Panc1 (cell line): Measurements from ENCODE around the gene CRKL. TPM values are rescaled to one million over a fixed set of nuclear protein-coding genes. Genes with fewer than 3 reads are reported as not detected.

Experiments
- ATAC-seq: fragments of 200-7000 bp; cut with Tn5 transposase; 2 replicates; pipeline ENCODE4 v1.9.1; 2020; ENCODE audit warnings: mild to moderate bottlenecking, moderate library complexity
- BruUV-seq: library from RNA; stranded (reverse); fragments of 400-500 nt; replicated peaks from 2 replicates; lab custom pipeline; 2021; lab: Mats Ljungman, UMichigan
- CTCF ChIA-PET: fragments of 300-600 bp; sonication (Branson Sonifier 250); formaldehyde crosslinking; loops from one replicate; lab custom pipeline; 2022; ENCODE audit warnings: antibody characterized with exemption; lab: Charles Lee
- POLR2A ChIA-PET: fragments of 300-600 bp; sonication (Branson Sonifier 250); formaldehyde crosslinking; loops from one replicate; lab custom pipeline; 2022; ENCODE audit warnings: antibody characterized with exemption; lab: Charles Lee
- DNase-seq: peaks from one replicate; pipeline ENCODE4 v3.0.0-alpha.2; 2010; ENCODE audit warnings: low read depth, low spot score
- H3K27ac ChIP-seq: 2 replicates; pipeline ENCODE4 v1.5.1; 2011; ENCODE audit warnings: mild to moderate bottlenecking, low read length, inconsistent platforms
- H3K27me3 ChIP-seq: fragments of 200-500 bp; sonication (Bioruptor generic); 2 replicates; pipeline ENCODE4 v1.6.0; 2014; ENCODE audit warnings: low read length, inconsistent platforms; ENCODE audit not compliant: control insufficient read depth, insufficient read depth
- H3K36me3 ChIP-seq: fragments of 200-500 bp; sonication (Bioruptor generic); 2 replicates; pipeline ENCODE4 v1.5.1; 2014; ENCODE audit warnings: inconsistent platforms, mild to moderate bottlenecking, low read length, moderate library complexity; ENCODE audit not compliant: control insufficient read depth, insufficient read depth
- H3K4me1 ChIP-seq: 2 replicates; pipeline ENCODE4 v1.5.1; 2011; ENCODE audit warnings: inconsistent platforms, mild to moderate bottlenecking, low read length, moderate library complexity; ENCODE audit not compliant: control insufficient read depth, insufficient read depth
- H3K4me3 ChIP-seq, 2 experiments: 2 replicates each; pipeline ENCODE4 v1.5.1; 2011 to 2012; ENCODE audit warnings: low read depth in 2 of 2, low read length in 2 of 2, mild to moderate bottlenecking in 2 of 2, inconsistent platforms in 1 of 2, moderate library complexity in 1 of 2
- H3K9me3 ChIP-seq: fragments of 200-500 bp; sonication (Bioruptor generic); 2 replicates; pipeline ENCODE4 v1.5.1; 2014; ENCODE audit warnings: low read depth, mild to moderate bottlenecking, inconsistent platforms, low read length, moderate library complexity; ENCODE audit not compliant: control insufficient read depth, insufficient read depth
- POLR2AphosphoS5 ChIP-seq: IDR thresholded peaks from 2 replicates; pipeline ENCODE4 v1.6.1; 2012; ENCODE audit warnings: mild to moderate bottlenecking, low read depth, low read length, moderate library complexity
- SIN3A ChIP-seq: IDR thresholded peaks from 2 replicates; pipeline ENCODE4 v1.6.1; 2012; ENCODE audit warnings: low read depth, mild to moderate bottlenecking, low read length, moderate library complexity, borderline replicate concordance; ENCODE audit not compliant: insufficient read depth
- TCF7L2 ChIP-seq: IDR thresholded peaks from 2 replicates; pipeline ENCODE4 v1.6.1; 2011; ENCODE audit warnings: mild to moderate bottlenecking, low read depth, low read length, inconsistent platforms
- in situ Hi-C: cut with HindIII; loops from 2 replicates; pipeline ENCODE4 v1.10.0; 2016; ENCODE audit warnings: low sequenced_read_pairs, low pct_unique_long_range_greater_than_20kb
- intact Hi-C: fragments of 100-400 bp; cut with micrococcal nuclease; formaldehyde crosslinking; loops from one replicate; pipeline ENCODE4 v1.10.0; 2022; ENCODE audit not compliant: unreplicated experiment
- total RNA-seq: library from RNA; stranded (reverse); gene quantifications from one replicate; pipeline ENCODE4 v1.2.1, GENCODE V29; 2021; ENCODE audit not compliant: unreplicated experiment
- TF ChIP-seq, protein P1 (sequence below), 2 experiments: IDR thresholded peaks; 2 replicates each; pipeline ENCODE4 v1.6.1; 2011 to 2012; ENCODE audit warnings: low read depth in 2 of 2, control low read depth in 1 of 2, low read length in 1 of 2, mild to moderate bottlenecking in 1 of 2, moderate library complexity in 1 of 2; ENCODE audit not compliant: insufficient read depth in 1 of 2
- TF ChIP-seq, protein P2 (sequence below): fragments of 450-650 bp; IDR thresholded peaks from 2 replicates; pipeline ENCODE4 v1.5.1; 2017; ENCODE audit warnings: mild to moderate bottlenecking

CRKL gene
- total RNA-seq, 1 experiment from 2014 or later = 59.4 TPM

DNA sequence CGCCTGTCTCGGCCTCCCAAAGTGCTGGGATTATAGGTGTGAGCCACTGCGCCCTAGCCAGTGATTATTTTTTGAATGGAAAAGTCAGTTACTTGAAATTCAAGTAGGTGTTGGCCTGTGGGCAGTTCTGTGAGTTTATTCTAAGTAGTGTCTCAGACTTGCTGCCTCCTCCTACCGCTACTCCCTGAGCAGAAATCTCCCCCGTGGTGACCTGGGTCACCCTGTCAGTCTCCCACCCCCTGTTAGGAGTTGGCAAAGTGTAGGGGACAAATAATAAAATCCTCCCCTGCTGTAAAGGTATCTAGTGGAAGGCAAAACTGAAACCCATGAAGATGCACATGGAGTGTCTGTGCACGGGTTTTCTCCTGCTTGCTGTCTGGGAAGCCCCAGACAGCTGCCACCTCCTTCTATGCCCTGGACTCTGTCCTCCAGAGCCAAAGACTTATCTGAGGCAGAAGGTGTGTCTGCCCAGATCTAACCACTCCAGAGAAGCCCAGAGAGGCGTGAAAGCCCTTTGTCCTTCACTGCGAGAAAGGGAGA lies 32.1 kb upstream of the CRKL start:
- in situ Hi-C loops = no loop called here

DNA sequence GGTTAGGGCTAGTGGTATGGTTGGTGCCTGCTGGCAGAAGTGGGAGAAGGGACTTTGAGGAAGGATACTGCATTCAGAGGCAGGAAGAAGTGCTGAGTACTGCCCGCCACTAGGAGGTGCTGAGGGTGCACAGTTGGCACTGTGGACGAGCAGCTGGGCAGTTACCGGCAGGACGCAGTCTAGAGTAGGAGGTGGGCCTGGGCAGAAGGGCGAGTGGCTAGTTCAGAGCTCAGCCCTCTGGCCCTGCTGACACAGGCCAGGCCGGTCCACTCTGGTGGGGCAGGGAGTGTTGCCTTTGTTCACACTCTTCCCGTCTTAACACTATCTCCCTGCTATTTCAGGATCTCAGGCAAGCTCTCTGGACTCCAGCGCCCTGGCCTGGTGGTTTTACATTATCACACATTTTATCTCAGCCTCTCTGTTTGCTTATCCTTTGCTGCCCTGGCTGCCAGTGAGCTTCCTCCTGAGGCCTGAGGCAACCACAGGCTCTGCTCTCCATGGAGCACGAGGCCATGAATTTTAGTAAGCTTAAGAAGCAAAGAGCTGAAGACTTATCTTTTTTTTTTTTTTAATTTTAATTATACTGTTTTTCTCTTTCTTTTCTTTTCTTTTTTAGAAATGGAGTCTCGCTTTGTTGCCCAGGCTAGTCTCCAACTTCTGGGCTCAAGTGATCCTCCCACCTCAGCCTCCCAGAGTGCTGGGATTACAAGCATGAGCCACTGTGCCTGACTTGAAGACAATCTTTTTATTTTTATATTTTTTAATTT lies 31.5 kb upstream of the CRKL start:
- DNase-seq (peak; percentile 72), ATAC-seq (peak; percentile 100)
- no peaks in the 10 kb centered on the region; the same call in 1 of the 2 replicates for H3K36me3 ChIP-seq
- intact Hi-C loops = loop anchor here (10.0 kb wide), 1 partner anchor 59 kb away; no protein-coding TSS in a partner anchor
- ChIA-PET CTCF (interaction anchor here (0.5 to 1.3 kb wide), 12 partner anchors 8 to 181 kb away, joined by 3 to 7 read pairs (median 4); no protein-coding TSS in a partner anchor), POLR2A (interaction anchor here (1.0 kb wide), 1 partner anchor 26 kb away, joined by 3 read pairs; no protein-coding TSS in a partner anchor)
- no TSS peak for BruUV-seq
- H3K9me3 ChIP-seq = no peaks in the 10 kb centered on the region
- no peaks in the 10 kb centered on the region for H3K27me3 ChIP-seq
- in situ Hi-C loops = no loop called here
- H3K4me1 ChIP-seq = peaks cover 6% of the 10 kb centered on the region
- TF ChIP-seq, protein P1, sequence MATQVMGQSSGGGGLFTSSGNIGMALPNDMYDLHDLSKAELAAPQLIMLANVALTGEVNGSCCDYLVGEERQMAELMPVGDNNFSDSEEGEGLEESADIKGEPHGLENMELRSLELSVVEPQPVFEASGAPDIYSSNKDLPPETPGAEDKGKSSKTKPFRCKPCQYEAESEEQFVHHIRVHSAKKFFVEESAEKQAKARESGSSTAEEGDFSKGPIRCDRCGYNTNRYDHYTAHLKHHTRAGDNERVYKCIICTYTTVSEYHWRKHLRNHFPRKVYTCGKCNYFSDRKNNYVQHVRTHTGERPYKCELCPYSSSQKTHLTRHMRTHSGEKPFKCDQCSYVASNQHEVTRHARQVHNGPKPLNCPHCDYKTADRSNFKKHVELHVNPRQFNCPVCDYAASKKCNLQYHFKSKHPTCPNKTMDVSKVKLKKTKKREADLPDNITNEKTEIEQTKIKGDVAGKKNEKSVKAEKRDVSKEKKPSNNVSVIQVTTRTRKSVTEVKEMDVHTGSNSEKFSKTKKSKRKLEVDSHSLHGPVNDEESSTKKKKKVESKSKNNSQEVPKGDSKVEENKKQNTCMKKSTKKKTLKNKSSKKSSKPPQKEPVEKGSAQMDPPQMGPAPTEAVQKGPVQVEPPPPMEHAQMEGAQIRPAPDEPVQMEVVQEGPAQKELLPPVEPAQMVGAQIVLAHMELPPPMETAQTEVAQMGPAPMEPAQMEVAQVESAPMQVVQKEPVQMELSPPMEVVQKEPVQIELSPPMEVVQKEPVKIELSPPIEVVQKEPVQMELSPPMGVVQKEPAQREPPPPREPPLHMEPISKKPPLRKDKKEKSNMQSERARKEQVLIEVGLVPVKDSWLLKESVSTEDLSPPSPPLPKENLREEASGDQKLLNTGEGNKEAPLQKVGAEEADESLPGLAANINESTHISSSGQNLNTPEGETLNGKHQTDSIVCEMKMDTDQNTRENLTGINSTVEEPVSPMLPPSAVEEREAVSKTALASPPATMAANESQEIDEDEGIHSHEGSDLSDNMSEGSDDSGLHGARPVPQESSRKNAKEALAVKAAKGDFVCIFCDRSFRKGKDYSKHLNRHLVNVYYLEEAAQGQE (IDR thresholded peaks at IDR 0.05; ENCODE audit: insufficient read depth in 1 of 2, low read depth in 2 of 2, low read length in 1 of 2) = no peak
- TF ChIP-seq TCF7L2 (no peak), SIN3A (no peak), POLR2AphosphoS5 (no peak)
- TF ChIP-seq, protein P2, sequence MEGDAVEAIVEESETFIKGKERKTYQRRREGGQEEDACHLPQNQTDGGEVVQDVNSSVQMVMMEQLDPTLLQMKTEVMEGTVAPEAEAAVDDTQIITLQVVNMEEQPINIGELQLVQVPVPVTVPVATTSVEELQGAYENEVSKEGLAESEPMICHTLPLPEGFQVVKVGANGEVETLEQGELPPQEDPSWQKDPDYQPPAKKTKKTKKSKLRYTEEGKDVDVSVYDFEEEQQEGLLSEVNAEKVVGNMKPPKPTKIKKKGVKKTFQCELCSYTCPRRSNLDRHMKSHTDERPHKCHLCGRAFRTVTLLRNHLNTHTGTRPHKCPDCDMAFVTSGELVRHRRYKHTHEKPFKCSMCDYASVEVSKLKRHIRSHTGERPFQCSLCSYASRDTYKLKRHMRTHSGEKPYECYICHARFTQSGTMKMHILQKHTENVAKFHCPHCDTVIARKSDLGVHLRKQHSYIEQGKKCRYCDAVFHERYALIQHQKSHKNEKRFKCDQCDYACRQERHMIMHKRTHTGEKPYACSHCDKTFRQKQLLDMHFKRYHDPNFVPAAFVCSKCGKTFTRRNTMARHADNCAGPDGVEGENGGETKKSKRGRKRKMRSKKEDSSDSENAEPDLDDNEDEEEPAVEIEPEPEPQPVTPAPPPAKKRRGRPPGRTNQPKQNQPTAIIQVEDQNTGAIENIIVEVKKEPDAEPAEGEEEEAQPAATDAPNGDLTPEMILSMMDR = peak; percentile 90
- no peak overlapping the region for H3K4me3 ChIP-seq
- peak overlapping the region; percentile 59 for H3K27ac ChIP-seq

More for the DNA sequence above, 32.1 kb upstream of the CRKL start:
- BruUV-seq = no TSS peak
- H3K9me3 ChIP-seq = no peaks in the 10 kb centered on the region
- no peaks in the 10 kb centered on the region; the same call in 1 of the 2 replicates for H3K36me3 ChIP-seq
- intact Hi-C loops = loop anchor here (10.0 kb wide), 1 partner anchor 60 kb away; no protein-coding TSS in a partner anchor
- H3K4me3 ChIP-seq = no peak overlapping the region
- ChIA-PET POLR2A (interaction anchor here (1.0 kb wide), 1 partner anchor 26 kb away, joined by 3 read pairs; no protein-coding TSS in a partner anchor), CTCF (interaction anchor here (1.0 to 1.1 kb wide), 4 partner anchors 32 to 180 kb away, joined by 3 to 6 read pairs (median 4); no protein-coding TSS in a partner anchor)
- DNase-seq (no peak), ATAC-seq (peak; percentile 51; the same call in 1 of the 2 replicates)
- no peaks in the 10 kb centered on the region for H3K27me3 ChIP-seq
- no peak for TF ChIP-seq TCF7L2
- TF ChIP-seq, protein P1 (IDR thresholded peaks at IDR 0.05; ENCODE audit: insufficient read depth in 1 of 2, low read depth in 2 of 2, low read length in 1 of 2) = no peak
- TF ChIP-seq, protein P2 = no peak
- no peak for TF ChIP-seq SIN3A
- no peak for TF ChIP-seq POLR2AphosphoS5
- peaks cover 6% of the 10 kb centered on the region for H3K4me1 ChIP-seq
- H3K27ac ChIP-seq = 0 out of 2 replicates have a peak overlapping the region, but pooled peaks have one; percentile 59
